SK-N-SH treated with all-trans-retinoic acid at 6 μM for 48 hours (cell line): ENCODE measurements around the gene PARD3B.

Source experiments
- ATAC-seq: fragments of 200-7000 bp; cut with Tn5 transposase; 3 replicates; pipeline ENCODE4 v1.9.1; 2020; ENCODE audit warnings: mild to moderate bottlenecking, moderate library complexity
- ARNTL ChIP-seq: fragments of 450-650 bp; formaldehyde crosslinking; IDR thresholded peaks from 2 replicates; pipeline ENCODE4 v1.5.0; 2020; ENCODE audit warnings: low read depth, mild to moderate bottlenecking, moderate library complexity, borderline replicate concordance
- BACH2 ChIP-seq: fragments of 250-450 bp; sonication (Bioruptor Pico); IDR thresholded peaks from 2 replicates; pipeline ENCODE4 v1.9.0; 2021; ENCODE audit warnings: mild to moderate bottlenecking, borderline replicate concordance
- CREB5 ChIP-seq: fragments of 250-450 bp; sonication (Bioruptor Pico); IDR thresholded peaks from 2 replicates; pipeline ENCODE4 v1.5.1; 2020; ENCODE audit warnings: low read depth, mild to moderate bottlenecking, moderate library complexity
- CSDC2 ChIP-seq: fragments of 250-450 bp; sonication (Bioruptor Pico); IDR thresholded peaks from 2 replicates; pipeline ENCODE4 v1.5.0; 2020; ENCODE audit warnings: mild to moderate bottlenecking, moderate library complexity
- GLIS3 ChIP-seq: fragments of 250-450 bp; sonication (Bioruptor Pico); IDR thresholded peaks from 2 replicates; pipeline ENCODE4 v1.5.0; 2020; ENCODE audit warnings: mild to moderate bottlenecking, moderate library complexity
- ISL1 ChIP-seq: fragments of 250-450 bp; sonication (Bioruptor Pico); IDR thresholded peaks from 2 replicates; pipeline ENCODE4 v2.1.2; 2022; ENCODE audit warnings: mild to moderate bottlenecking, moderate library complexity
- PATZ1 ChIP-seq: fragments of 250-450 bp; sonication (Bioruptor Pico); IDR thresholded peaks from 2 replicates; pipeline ENCODE4 v1.8.0; 2020; ENCODE audit warnings: mild to moderate bottlenecking, moderate library complexity, borderline replicate concordance
- POU6F1 ChIP-seq: fragments of 250-450 bp; sonication (Bioruptor Pico); IDR thresholded peaks from 2 replicates; pipeline ENCODE4 v1.8.0; 2021; ENCODE audit warnings: low read depth, mild to moderate bottlenecking, moderate library complexity, borderline replicate concordance
- RARB ChIP-seq: fragments of 250-450 bp; sonication (Bioruptor Pico); IDR thresholded peaks from 2 replicates; pipeline ENCODE4 v1.8.0; 2021; ENCODE audit warnings: mild to moderate bottlenecking, moderate library complexity
- TCF4 ChIP-seq: fragments of 250-450 bp; sonication (Bioruptor Pico); IDR thresholded peaks from 2 replicates; pipeline ENCODE4 v1.8.0; 2021; ENCODE audit warnings: mild to moderate bottlenecking, moderate library complexity, borderline replicate concordance
- TOX ChIP-seq: fragments of 250-450 bp; sonication (Bioruptor Pico); IDR thresholded peaks from 2 replicates; pipeline ENCODE4 v1.8.0; 2021; ENCODE audit warnings: mild to moderate bottlenecking, moderate library complexity, borderline replicate concordance
- TSHZ2 ChIP-seq: fragments of 250-450 bp; sonication (Bioruptor Pico); IDR thresholded peaks from 2 replicates; pipeline ENCODE4 v1.5.0; 2020; ENCODE audit warnings: mild to moderate bottlenecking, moderate library complexity
- ZC3H10 ChIP-seq: fragments of 250-450 bp; sonication (Bioruptor Pico); IDR thresholded peaks from 2 replicates; pipeline ENCODE4 v1.5.1; 2021; ENCODE audit warnings: mild to moderate bottlenecking, moderate library complexity
- ZFP3 ChIP-seq: fragments of 250-450 bp; sonication (Bioruptor Pico); IDR thresholded peaks from 2 replicates; pipeline ENCODE4 v1.5.0; 2020; ENCODE audit warnings: mild to moderate bottlenecking, moderate library complexity
- ZFP30 ChIP-seq: fragments of 450-650 bp; formaldehyde crosslinking; IDR thresholded peaks from 2 replicates; pipeline ENCODE4 v1.5.0; 2022; ENCODE audit warnings: mild to moderate bottlenecking, moderate library complexity
- ZNF8 ChIP-seq: fragments of 450-650 bp; formaldehyde crosslinking; IDR thresholded peaks from 2 replicates; pipeline ENCODE4 v1.5.0; 2020; ENCODE audit warnings: mild to moderate bottlenecking, moderate library complexity

PARD3B gene

GRCh38 chr2:204971206-204971907, 426.1 kb downstream of the PARD3B start:
- ATAC-seq = no peak
- TF ChIP-seq PATZ1 (CRISPR knock-in tag) (no peak), CSDC2 (no peak), CREB5 (CRISPR knock-in tag) (no peak), GLIS3 (no peak), ZNF8 (CRISPR knock-in tag) (no peak), TOX (CRISPR knock-in tag) (no peak), ARNTL (CRISPR knock-in tag) (no peak), TCF4 (CRISPR knock-in tag) (no peak), ISL1 (CRISPR knock-in tag) (no peak), POU6F1 (CRISPR knock-in tag) (no peak), ZFP30 (CRISPR knock-in tag) (no peak)

GRCh38 chr2:204972161-204972560, 426.9 kb downstream of the PARD3B start:
- TF ChIP-seq CSDC2 (no peak), TSHZ2 (CRISPR knock-in tag) (no peak), RARB (CRISPR knock-in tag) (no peak), ZC3H10 (CRISPR knock-in tag) (no peak), ZFP3 (no peak), CREB5 (CRISPR knock-in tag) (no peak), TCF4 (CRISPR knock-in tag) (no peak), BACH2 (CRISPR knock-in tag) (no peak), ISL1 (CRISPR knock-in tag) (no peak), POU6F1 (CRISPR knock-in tag) (no peak), PATZ1 (CRISPR knock-in tag) (no peak)
- TF ChIP-seq, all 23 proteins: peak for 0
- no peak for ATAC-seq
